Keratinocyte (primary cell): ENCODE measurements around the gene ANKS6. TPM values are rescaled to one million over a fixed set of nuclear protein-coding genes. Genes with fewer than 3 reads are reported as not detected.

ENCODE experiments used
- DNase-seq: peaks from one replicate; pipeline ENCODE4 v3.0.0-alpha.2; 2011; ENCODE audit warnings: low read depth, missing footprints, low spot score
- FAIRE-seq: peaks from 2 replicates; lab custom pipeline; 2011; peaks lifted over from hg19 to GRCh38; lab: Jason Lieb, UNC
- H2AFZ ChIP-seq: 2 replicates; pipeline ENCODE4 v1.6.0; 2012; ENCODE audit warnings: low read length, control low read depth, inconsistent platforms; ENCODE audit not compliant: control insufficient read depth
- H3K27ac ChIP-seq: 2 replicates; pipeline ENCODE4 v1.5.1; 2011; ENCODE audit warnings: low read length; ENCODE audit not compliant: control insufficient read depth, insufficient read depth
- H3K27me3 ChIP-seq: 3 replicates; pipeline ENCODE4 v1.6.0; 2011; ENCODE audit warnings: low read length; ENCODE audit not compliant: control insufficient read depth, insufficient read depth; ENCODE audit errors: extremely low read depth
- H3K36me3 ChIP-seq, 2 experiments: 2 replicates in 1 of 2; 3 replicates in 1 of 2; pipeline ENCODE4 v1.5.1; 2011; ENCODE audit warnings: low read length in 2 of 2, mild to moderate bottlenecking in 1 of 2; ENCODE audit not compliant: control insufficient read depth in 2 of 2, insufficient read depth in 2 of 2; ENCODE audit errors: extremely low read depth in 1 of 2
- H3K4me1 ChIP-seq: 3 replicates; pipeline ENCODE4 v1.5.1; 2011; ENCODE audit warnings: low read length; ENCODE audit not compliant: control insufficient read depth, insufficient read depth; ENCODE audit errors: extremely low read depth
- H3K4me2 ChIP-seq: 3 replicates; pipeline ENCODE4 v1.6.0; 2011; ENCODE audit warnings: low read depth, low read length; ENCODE audit not compliant: control insufficient read depth, insufficient read depth; ENCODE audit errors: extremely low read depth
- H3K4me3 ChIP-seq, 3 experiments: fragments of 200-600 bp in 1 of 3; sonication (generic) in 1 of 3; 2 replicates in 2 of 3; 3 replicates in 1 of 3; pipeline ENCODE4 v1.5.1; 2011 to 2016; ENCODE audit warnings: low read length in 3 of 3, mild to moderate bottlenecking in 3 of 3, control low read depth in 2 of 3, inconsistent platforms in 1 of 3, low read depth in 1 of 3, mixed read lengths in 1 of 3, mixed run types in 1 of 3, moderate library complexity in 1 of 3; ENCODE audit not compliant: control insufficient read depth in 2 of 3, insufficient read depth in 2 of 3; ENCODE audit errors: extremely low read depth in 1 of 3
- H3K79me2 ChIP-seq: 2 replicates; pipeline ENCODE4 v1.6.0; 2012; ENCODE audit warnings: low read length; ENCODE audit not compliant: control insufficient read depth, insufficient read depth
- H3K9ac ChIP-seq: 3 replicates; pipeline ENCODE4 v1.6.0; 2011; ENCODE audit warnings: low read length; ENCODE audit not compliant: control insufficient read depth, insufficient read depth; ENCODE audit errors: extremely low read depth
- H3K9me1 ChIP-seq: 3 replicates; pipeline ENCODE4 v1.6.0; 2011; ENCODE audit warnings: low read length; ENCODE audit not compliant: control insufficient read depth, insufficient read depth; ENCODE audit errors: extremely low read depth
- H3K9me3 ChIP-seq: 2 replicates; pipeline ENCODE4 v1.5.1; 2012; ENCODE audit warnings: low read depth, low read length; ENCODE audit not compliant: control insufficient read depth
- H4K20me1 ChIP-seq: 3 replicates; pipeline ENCODE4 v1.6.0; 2011; ENCODE audit warnings: low read length; ENCODE audit not compliant: control insufficient read depth, insufficient read depth; ENCODE audit errors: extremely low read depth
- CTCF ChIP-seq, 3 experiments: IDR thresholded peaks in 1 of 3; conservative IDR thresholded peaks in 1 of 3; optimal IDR thresholded peaks in 1 of 3; 2 replicates in 2 of 3; 3 replicates in 1 of 3; pipeline versions ENCODE3 to v1.5.1; 2011; ENCODE audit warnings: low read length in 3 of 3, mild to moderate bottlenecking in 3 of 3, moderate library complexity in 2 of 3, control low read depth in 1 of 3, inconsistent platforms in 1 of 3; ENCODE audit not compliant: insufficient read depth in 2 of 3; ENCODE audit errors: extremely low read depth in 1 of 3
- EZH2 ChIP-seq: IDR thresholded peaks from one replicate; pipeline ENCODE4 v1.6.1; 2012; ENCODE audit warnings: inconsistent platforms, mild to moderate bottlenecking, low read length, moderate library complexity
- dilution Hi-C: fragments of 300-500 bp; cut with MboI; formaldehyde crosslinking; loops from one replicate; pipeline ENCODE4 v1.7.0; 2020; ENCODE audit warnings: low sequenced_read_pairs; ENCODE audit not compliant: extremely low pct_ligation_motif_present
- polyA plus RNA-seq, 5 experiments: library from polyadenylated mRNA; depleted of rRNA in 3 of 5; stranded (reverse) in 3 of 5; stranded (forward) in 1 of 5; unstranded in 1 of 5; fragments of >200 nt; gene quantifications; 1 replicate in 1 of 5; 2 replicates in 3 of 5; 3 replicates in 1 of 5; pipeline versions ENCODE4 v1.2.1 to v1.2.3, GENCODE V29; 2011 to 2012; ENCODE audit warnings: missing spikeins in 2 of 5, low read depth in 1 of 5, low replicate concordance in 1 of 5

The ANKS6 gene
- polyA plus RNA-seq, 1 donor (not counting 4 experiments of a cell fraction or from before 2014, with no cell fraction given): 13.5 TPM

GRCh38 chr9:98777618-98778017 is 18.7 kb downstream of the ANKS6 start:
- dilution Hi-C loops: no loop called here
- no peaks in the 10 kb centered on the region for H3K79me2 ChIP-seq
- H3K9me3 ChIP-seq: no peaks in the 10 kb centered on the region
- no peak for TF ChIP-seq EZH2
- TF ChIP-seq CTCF (optimal IDR thresholded peaks at IDR 0.05 in 1 of 3, IDR thresholded peaks at IDR 0.05 in 1 of 3, conservative IDR thresholded peaks at IDR 0.05 in 1 of 3; ENCODE audit: extremely low read depth in 1 of 3, insufficient read depth in 2 of 3, low read length in 3 of 3): no peak
- peaks cover 13% of the 10 kb centered on the region for H3K4me1 ChIP-seq
- no peaks in the 10 kb centered on the region for H3K27me3 ChIP-seq
- no peaks in the 10 kb centered on the region for H3K9me1 ChIP-seq
- H3K4me2 ChIP-seq: no peak overlapping the region
- no peak overlapping the region for H3K27ac ChIP-seq
- peaks cover 9 to 13% of the 10 kb centered on the region in 2 experiments for H3K36me3 ChIP-seq
- H2AFZ ChIP-seq: no peak overlapping the region
- H3K9ac ChIP-seq: no peak overlapping the region
- H3K4me3 ChIP-seq: no peak overlapping the region
- DNase-seq: no peak
- no peaks in the 10 kb centered on the region for H4K20me1 ChIP-seq
- FAIRE-seq: no peak

GRCh38 chr9:98775831-98776441 is 20.4 kb downstream of the ANKS6 start:
- peak; percentile 54 for DNase-seq
- H2AFZ ChIP-seq: no peak overlapping the region
- no peaks in the 10 kb centered on the region for H3K9me3 ChIP-seq
- H3K4me2 ChIP-seq: no peak overlapping the region
- H3K79me2 ChIP-seq: no peaks in the 10 kb centered on the region
- dilution Hi-C loops: no loop called here
- H3K9ac ChIP-seq: no peak overlapping the region
- no peak for TF ChIP-seq EZH2
- TF ChIP-seq CTCF (optimal IDR thresholded peaks at IDR 0.05 in 1 of 3, IDR thresholded peaks at IDR 0.05 in 1 of 3, conservative IDR thresholded peaks at IDR 0.05 in 1 of 3; ENCODE audit: extremely low read depth in 1 of 3, insufficient read depth in 2 of 3, low read length in 3 of 3): peak; percentile 59 to 67 (median 66)
- no peak overlapping the region for H3K27ac ChIP-seq
- no peak overlapping the region for H3K4me3 ChIP-seq
- no peaks in the 10 kb centered on the region for H4K20me1 ChIP-seq
- H3K36me3 ChIP-seq: peaks cover 15 to 16% of the 10 kb centered on the region in 2 experiments
- peak; percentile 84 for FAIRE-seq
- H3K27me3 ChIP-seq: no peaks in the 10 kb centered on the region
- no peaks in the 10 kb centered on the region for H3K4me1 ChIP-seq
- no peaks in the 10 kb centered on the region for H3K9me1 ChIP-seq
